Activated CD4-positive, alpha-beta memory T cell treated with anti-CD3 and anti-CD28 coated beads for 36 hours (primary cell): ENCODE results near the gene EXD3. TPM values are rescaled to one million over a fixed set of nuclear protein-coding genes. Genes with fewer than 3 reads are reported as not detected.

ENCODE experiments used
- CTCF ChIA-PET: fragments of 350-600 bp; sonication (Branson Sonifier 250); formaldehyde crosslinking; loops from one replicate; lab custom pipeline; 2021; ENCODE audit warnings: antibody characterized with exemption, inconsistent platforms; lab: Charles Lee
- POLR2A ChIA-PET: fragments of 350-600 bp; sonication (Branson Sonifier 250); formaldehyde crosslinking; loops from one replicate; lab custom pipeline; 2021; ENCODE audit warnings: antibody characterized with exemption; lab: Charles Lee
- DNase-seq: peaks from one replicate; pipeline ENCODE4 v3.0.0-alpha.2; 2020
- H3K27ac Mint-ChIP-seq: one replicate; pipeline ENCODE4 v1.8.0; 2021; ENCODE audit warnings: mixed read lengths
- H3K27me3 Mint-ChIP-seq: one replicate; pipeline ENCODE4 v1.8.0; 2021; ENCODE audit warnings: mixed read lengths
- H3K36me3 Mint-ChIP-seq: one replicate; pipeline ENCODE4 v1.8.0; 2021; ENCODE audit warnings: mixed read lengths
- H3K4me1 Mint-ChIP-seq: one replicate; pipeline ENCODE4 v1.8.0; 2021; ENCODE audit warnings: low read depth, mixed read lengths
- H3K4me3 Mint-ChIP-seq: one replicate; pipeline ENCODE4 v1.8.0; 2021; ENCODE audit warnings: mild to moderate bottlenecking, mixed read lengths
- H3K9me3 Mint-ChIP-seq: one replicate; pipeline ENCODE4 v1.8.0; 2021; ENCODE audit warnings: mixed read lengths
- intact Hi-C: fragments of 100-400 bp; cut with micrococcal nuclease; formaldehyde crosslinking; loops from one replicate; pipeline ENCODE4 v1.15.1; 2023
- total RNA-seq, 2 experiments: library from RNA; stranded (reverse); gene quantifications; one replicate each; pipeline ENCODE4 v1.2.3, GENCODE V29; 2021

The EXD3 gene
- total RNA-seq, 2 experiments from 2014 or later = 13.5 to 13.6 TPM

DNA sequence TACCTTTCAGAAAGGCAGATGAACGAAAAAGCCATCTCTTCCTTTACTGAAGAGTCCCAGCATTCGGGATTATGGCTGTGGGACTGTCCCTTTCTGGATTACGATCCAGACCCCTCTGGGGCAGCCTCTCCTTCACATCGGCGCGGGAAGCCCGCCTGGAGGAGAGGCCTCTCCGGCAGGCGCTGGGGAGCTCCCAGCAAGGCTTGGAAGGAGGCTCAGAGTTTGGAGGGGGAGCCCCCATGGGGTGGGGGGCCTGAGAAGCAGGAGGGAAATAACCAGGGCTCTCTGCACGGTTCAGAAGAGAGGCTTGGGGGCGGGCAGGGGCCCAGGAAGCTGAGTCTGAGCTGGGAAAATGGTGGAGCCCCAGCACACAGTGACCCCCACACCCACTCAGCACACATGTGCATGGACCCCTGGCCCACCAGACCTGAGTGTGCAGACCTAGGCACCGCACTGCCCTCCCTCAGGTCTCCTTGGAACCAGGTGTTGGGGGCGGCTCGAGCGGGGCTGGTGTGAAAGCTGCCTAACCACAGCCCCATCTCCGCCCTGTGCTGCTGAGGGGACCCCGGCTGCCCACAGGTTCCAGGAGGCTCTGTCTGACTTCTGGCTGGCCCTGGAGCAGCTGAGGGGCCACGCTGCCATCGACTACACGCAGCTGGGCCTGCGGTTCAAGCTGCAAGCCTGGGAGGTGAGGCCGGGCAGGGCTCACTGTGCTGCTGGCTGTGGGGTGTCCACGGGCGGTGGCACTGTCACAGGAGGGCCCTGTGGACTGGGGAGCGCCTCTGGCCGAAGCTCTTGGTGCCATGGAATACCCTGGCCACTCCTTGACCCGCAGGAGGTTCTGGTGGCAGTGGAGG is 4.7 kb upstream of the EXD3 start:
- H3K4me1 Mint-ChIP-seq = no peaks in the 10 kb centered on the region
- H3K27me3 Mint-ChIP-seq = no peaks in the 10 kb centered on the region
- no peak for DNase-seq
- ChIA-PET CTCF (no interaction called here), POLR2A (no interaction called here)
- no peaks in the 10 kb centered on the region for H3K36me3 Mint-ChIP-seq
- intact Hi-C loops = no loop called here
- H3K9me3 Mint-ChIP-seq = no peaks in the 10 kb centered on the region
- H3K4me3 Mint-ChIP-seq = no peak overlapping the region
- no peak overlapping the region for H3K27ac Mint-ChIP-seq

DNA sequence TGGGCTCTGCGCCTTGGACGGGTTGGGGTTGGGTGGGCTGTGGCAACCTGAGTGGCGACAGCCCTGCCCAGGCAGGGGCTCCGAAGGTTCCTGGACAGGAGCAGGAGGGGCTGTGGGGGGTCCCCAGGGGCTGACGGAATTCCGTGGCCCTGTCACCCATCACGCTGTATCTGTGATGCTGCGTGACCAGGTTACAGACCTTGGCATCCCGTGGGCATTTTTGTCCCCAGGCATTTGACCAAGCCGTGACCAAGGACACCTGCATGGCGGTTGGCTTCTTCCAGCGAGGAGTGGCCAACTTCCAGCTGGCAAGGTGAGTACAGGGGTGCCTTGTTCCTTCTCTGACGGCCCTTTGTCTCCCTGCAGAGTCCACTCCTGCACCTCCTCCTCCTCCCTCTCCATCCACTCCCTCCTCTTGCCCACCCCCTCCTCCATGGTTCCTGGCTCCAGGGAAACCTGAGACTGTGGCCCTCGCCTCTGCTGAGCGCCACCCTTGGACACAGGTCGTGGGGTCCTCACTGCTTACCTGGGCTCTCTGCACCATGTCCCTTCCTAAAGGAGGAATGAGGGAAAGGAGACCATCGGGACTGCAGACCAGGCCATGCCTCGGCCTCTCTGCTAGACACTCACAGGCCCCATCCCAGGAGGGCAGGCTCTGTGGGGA is 3.2 kb upstream of the EXD3 start:
- CTCF ChIA-PET = interaction anchor here (1.1 kb wide), 1 partner anchor 18 kb away, joined by 4 read pairs; no protein-coding TSS in a partner anchor
- Mint-ChIP-seq H3K27ac (no peak overlapping the region), H3K36me3 (no peaks in the 10 kb centered on the region), H3K4me1 (peaks cover 6% of the 10 kb centered on the region), H3K27me3 (no peaks in the 10 kb centered on the region), H3K9me3 (no peaks in the 10 kb centered on the region), H3K4me3 (no peak overlapping the region)
- intact Hi-C loops = no loop called here
- POLR2A ChIA-PET = no interaction called here
- DNase-seq = no peak

DNA sequence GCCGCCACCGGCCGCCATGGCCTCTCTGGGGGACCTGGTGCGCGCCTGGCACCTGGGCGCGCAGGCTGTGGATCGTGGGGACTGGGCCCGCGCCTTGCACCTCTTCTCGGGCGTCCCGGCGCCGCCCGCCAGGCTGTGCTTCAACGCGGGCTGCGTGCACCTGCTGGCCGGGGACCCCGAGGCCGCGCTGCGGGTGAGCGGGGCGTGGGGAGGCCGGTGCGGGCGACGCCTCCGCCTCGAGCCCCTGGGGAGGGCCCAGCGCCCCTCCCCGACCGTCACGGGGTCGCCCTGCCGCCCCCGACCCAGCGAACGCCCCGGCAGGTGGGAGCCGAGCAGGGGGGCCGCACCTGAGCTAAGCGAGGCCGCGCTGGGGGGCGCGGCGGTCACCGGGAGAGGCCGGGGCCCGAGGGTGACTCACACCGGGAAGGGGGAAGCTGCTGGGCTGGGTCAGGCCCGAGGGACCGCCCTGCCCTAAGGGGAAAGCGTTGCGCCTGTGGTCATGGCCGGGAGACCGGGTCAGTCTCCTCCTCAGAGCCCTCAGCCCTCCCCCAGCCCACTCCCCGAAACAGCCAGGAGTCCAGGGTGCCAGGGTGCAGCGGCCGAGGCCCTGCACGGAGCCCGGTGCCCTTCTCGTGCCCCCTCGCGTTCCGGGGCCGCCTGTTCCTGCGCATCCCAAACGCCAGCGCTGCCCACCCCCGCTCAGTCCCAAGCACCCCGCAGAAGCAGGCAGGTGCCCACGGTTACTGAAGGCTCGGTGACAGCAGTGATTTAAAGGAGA is 741 bp upstream of the EXD3 start:
- ChIA-PET CTCF (interaction anchor here (0.7 to 1.8 kb wide), 17 partner anchors 10 to 168 kb away, joined by 3 to 15 read pairs (median 4); partner anchors contain the start of genes MRPL41, NRARP and NSMF), POLR2A (interaction anchor here (0.6 to 1.2 kb wide), 6 partner anchors 11 to 183 kb away, joined by 3 to 5 read pairs (median 4); partner anchors contain the start of genes NRARP and TUBB4B)
- Mint-ChIP-seq H3K4me3 (peak overlapping the region; percentile 51), H3K36me3 (peaks cover 2% of the 10 kb centered on the region), H3K9me3 (no peaks in the 10 kb centered on the region), H3K27ac (no peak overlapping the region), H3K27me3 (no peaks in the 10 kb centered on the region), H3K4me1 (peaks cover 8% of the 10 kb centered on the region)
- DNase-seq = no peak
- intact Hi-C loops = loop anchor here (1.0 to 2.0 kb wide), 3 partner anchors 21 to 182 kb away; partner anchors contain the start of genes ARRDC1 and NSMF

DNA sequence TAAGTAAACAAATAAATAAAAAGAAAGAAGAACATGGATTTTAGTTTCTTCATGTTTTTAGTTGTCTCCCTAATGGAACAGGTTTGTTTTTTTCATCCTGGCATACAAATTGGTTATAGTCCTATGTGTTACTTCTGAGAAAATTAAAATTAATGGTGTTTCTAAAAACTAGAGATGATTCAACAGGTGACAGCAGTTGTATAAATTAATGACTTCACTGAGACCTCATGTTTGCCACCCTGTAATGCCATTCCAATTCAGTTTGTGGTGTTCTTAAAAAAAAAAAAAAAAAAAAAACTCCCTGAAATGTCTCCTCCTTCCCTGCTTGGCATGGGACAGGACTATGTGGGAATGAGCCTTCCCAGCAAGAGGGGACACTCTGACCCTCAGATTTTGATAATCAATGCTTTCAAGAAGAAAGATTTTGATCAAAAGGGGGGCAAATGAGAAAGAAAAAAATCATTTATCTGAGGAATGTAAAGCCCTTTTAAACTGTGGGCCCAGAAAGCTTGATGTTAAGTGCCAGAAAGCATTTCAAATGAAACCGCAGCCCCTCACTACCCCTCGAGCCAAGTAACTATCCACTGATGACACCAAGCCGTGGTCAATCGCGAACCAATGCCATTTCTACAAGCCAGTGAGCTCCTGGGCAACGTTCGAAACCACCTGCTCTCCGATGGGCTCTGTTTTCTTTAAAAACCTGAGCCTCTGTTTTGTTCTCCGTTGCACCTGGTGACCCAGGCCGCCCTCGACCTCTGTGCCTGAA is 941 bp downstream of the EXD3 start:
- Mint-ChIP-seq H3K27ac (peak overlapping the region; percentile 71), H3K4me3 (peak overlapping the region; percentile 83), H3K9me3 (no peaks in the 10 kb centered on the region), H3K27me3 (no peaks in the 10 kb centered on the region), H3K4me1 (peaks cover 8% of the 10 kb centered on the region), H3K36me3 (peaks cover 2% of the 10 kb centered on the region)
- ChIA-PET CTCF (interaction anchor here (0.9 to 1.8 kb wide), 6 partner anchors 8 to 130 kb away, joined by 4 to 15 read pairs (median 7); partner anchors contain the start of genes MRPL41 and NRARP), POLR2A (interaction anchor here (1.2 kb wide), 1 partner anchor 32 kb away, joined by 4 read pairs; no protein-coding TSS in a partner anchor)
- DNase-seq = no peak
- intact Hi-C loops = loop anchor here (2.0 kb wide), 2 partner anchors 23 to 37 kb away; partner anchors contain the start of gene NSMF

DNA sequence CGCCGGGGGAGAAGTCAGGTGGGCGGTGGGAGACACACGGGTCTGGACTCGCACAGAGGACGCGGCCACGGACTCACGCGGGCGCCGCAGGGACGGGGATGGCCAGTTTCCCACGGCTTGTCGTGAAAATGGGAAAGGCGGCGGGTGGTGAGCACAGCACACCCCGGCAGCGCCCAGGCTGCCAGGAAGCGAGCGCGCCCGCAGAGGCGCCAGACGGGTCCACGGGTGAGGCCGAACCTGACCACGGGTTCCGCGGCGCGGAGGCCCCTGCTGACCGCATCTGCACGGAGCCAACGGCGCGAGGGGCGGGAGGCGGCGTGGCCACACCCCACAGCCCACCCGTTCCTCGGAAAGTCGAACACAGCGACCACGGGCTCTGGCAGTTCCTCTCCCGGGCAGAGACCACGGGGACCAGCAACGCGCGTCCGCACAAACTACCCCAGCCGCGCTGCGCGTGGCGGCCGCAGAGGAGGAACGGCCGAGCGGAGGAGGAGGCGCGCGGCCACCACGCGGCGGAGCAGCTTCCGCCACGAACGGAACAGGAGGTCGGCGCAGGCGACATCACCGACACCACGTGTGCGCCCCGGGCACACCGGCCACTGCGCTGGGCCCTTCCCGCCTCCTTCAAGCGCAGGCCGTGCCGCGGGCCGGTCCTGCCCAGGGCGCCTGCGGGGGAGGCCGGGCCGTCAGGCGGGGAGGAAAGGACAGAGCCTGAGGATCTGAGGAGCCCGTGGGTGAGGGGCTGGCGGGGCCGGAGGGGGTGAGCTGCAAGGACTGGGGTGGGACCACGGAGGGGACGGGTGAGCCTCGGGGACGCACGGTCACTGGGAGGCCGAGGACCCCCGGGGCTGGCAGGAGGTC is 5.6 kb downstream of the EXD3 start:
- POLR2A ChIA-PET = no interaction called here
- Mint-ChIP-seq H3K4me3 (peak overlapping the region; percentile 66), H3K27me3 (no peaks in the 10 kb centered on the region), H3K9me3 (no peaks in the 10 kb centered on the region), H3K27ac (peak overlapping the region; percentile 13), H3K4me1 (peaks cover 8% of the 10 kb centered on the region), H3K36me3 (peaks cover 2% of the 10 kb centered on the region)
- intact Hi-C loops = no loop called here
- CTCF ChIA-PET = no interaction called here
- peak; percentile 27 for DNase-seq

DNA sequence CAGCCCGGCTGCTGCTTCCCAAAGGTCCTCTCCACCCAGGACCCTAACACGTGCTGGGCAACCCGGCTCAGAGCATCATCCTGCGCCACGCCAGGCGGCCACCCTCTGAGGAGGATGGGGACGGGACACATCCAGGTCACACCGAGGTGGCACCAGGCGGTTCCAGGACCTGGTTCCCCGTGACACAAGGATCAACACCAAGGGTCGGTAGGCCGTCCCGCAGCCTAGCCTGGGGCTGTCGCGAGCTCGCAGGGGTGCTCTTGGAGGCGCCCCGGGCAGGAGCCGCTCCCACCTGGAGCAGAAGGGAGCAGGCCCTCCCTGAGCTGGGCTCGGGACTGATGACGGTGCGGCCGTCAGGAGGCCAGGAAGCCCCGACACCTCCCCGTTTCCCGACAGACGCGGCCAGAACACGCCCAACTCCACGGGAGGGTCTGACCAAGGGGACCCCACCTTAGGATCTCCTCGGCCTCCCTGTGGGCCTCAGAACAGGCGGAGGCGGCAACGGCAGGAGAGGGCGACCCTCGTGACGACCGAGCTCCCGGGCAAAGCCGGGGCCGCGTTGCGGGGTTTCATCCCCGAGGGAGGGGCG is 6.3 kb downstream of the EXD3 start:
- intact Hi-C loops = no loop called here
- no peak overlapping the region for H3K4me3 Mint-ChIP-seq
- H3K9me3 Mint-ChIP-seq = no peaks in the 10 kb centered on the region
- peaks cover 3% of the 10 kb centered on the region for H3K4me1 Mint-ChIP-seq
- ChIA-PET CTCF (no interaction called here), POLR2A (no interaction called here)
- H3K27me3 Mint-ChIP-seq = no peaks in the 10 kb centered on the region
- no peak overlapping the region for H3K27ac Mint-ChIP-seq
- no peak for DNase-seq
- peaks cover 2% of the 10 kb centered on the region for H3K36me3 Mint-ChIP-seq

DNA sequence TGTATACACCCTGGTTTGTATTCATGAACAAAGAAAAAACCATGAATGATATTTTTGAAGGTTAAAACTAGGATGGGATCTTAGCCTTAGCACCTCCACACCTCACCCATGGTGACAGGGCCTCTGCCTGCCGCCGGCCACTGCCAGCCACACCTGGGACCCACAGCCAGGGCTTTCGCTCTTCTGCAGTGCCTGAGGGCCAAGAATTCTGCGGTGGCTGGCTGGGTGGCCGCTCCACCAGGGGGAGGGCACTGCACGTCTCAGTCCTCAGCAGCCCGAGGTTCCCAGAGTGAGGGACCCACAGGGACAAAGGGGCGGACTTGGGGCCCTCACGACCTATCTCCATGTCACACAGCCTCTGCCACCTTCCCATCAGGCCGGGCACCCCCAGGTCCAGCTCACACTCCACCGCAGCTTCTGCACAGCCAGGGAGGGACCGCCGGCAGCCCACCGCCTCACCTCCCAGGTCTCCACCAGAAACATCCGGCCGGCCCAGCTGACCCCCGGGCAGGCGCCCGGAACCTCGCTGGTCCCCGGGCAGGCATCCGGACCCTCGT is 6.9 kb downstream of the EXD3 start:
- Mint-ChIP-seq H3K27me3 (no peaks in the 10 kb centered on the region), H3K27ac (no peak overlapping the region), H3K36me3 (peaks cover 2% of the 10 kb centered on the region), H3K4me1 (peaks cover 4% of the 10 kb centered on the region), H3K9me3 (no peaks in the 10 kb centered on the region), H3K4me3 (no peak overlapping the region)
- ChIA-PET CTCF (interaction anchor here (1.1 kb wide), 1 partner anchor 114 kb away, joined by 4 read pairs; the partner anchor contains the start of gene NRARP), POLR2A (no interaction called here)
- intact Hi-C loops = no loop called here
- DNase-seq = no peak

DNA sequence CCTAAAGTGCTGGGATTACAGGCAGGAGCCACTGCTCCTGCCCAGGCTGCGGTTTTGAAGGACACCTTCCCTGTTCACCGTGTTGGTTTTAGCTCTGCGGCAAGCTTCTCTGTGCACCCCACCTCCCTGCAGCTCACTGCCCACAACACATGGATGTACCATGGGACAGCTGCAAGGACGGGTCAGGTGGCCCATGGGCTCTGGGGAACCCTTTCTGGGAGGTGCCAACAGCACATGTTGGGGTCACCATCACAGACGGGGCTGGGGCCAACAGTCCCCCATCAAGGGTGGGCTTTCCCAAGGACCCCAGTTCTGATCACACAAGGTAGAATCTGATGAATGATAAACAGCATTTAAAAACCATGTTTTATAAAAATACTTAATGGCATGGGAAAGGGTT is 7.5 kb downstream of the EXD3 start:
- H3K36me3 Mint-ChIP-seq = peaks cover 2% of the 10 kb centered on the region
- POLR2A ChIA-PET = no interaction called here
- no peak overlapping the region for H3K27ac Mint-ChIP-seq
- no peak overlapping the region for H3K4me3 Mint-ChIP-seq
- intact Hi-C loops = no loop called here
- H3K9me3 Mint-ChIP-seq = no peaks in the 10 kb centered on the region
- DNase-seq = no peak
- CTCF ChIA-PET = interaction anchor here (1.1 kb wide), 1 partner anchor 113 kb away, joined by 4 read pairs; the partner anchor contains the start of gene NRARP
- H3K27me3 Mint-ChIP-seq = no peaks in the 10 kb centered on the region
- H3K4me1 Mint-ChIP-seq = peaks cover 4% of the 10 kb centered on the region

DNA sequence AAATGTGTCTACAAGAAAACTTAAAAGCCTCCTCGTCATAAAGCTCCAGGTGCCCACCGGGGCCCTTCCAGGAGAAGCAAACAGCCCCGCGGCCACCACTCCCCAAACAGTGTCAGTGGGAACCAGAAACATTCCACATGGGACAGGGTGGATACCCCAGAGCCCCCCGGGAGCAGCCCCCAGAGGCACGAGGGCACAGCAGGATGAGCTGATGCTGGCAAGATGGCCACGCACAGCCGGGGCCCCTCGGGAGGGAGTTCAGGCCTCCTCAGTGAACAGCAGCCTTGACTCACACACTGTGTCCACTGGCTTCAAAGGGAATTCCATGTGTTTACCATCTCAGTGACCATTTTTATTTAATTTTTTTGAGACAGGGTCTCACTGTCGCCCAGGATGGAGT is 10.5 kb downstream of the EXD3 start:
- H3K36me3 Mint-ChIP-seq = no peaks in the 10 kb centered on the region
- intact Hi-C loops = no loop called here
- CTCF ChIA-PET = interaction anchor here (0.7 to 2.5 kb wide), 3 partner anchors 10 to 110 kb away, joined by 6 to 9 read pairs (median 8); partner anchors contain the start of genes EXD3, NOXA1 and NRARP
- no peaks in the 10 kb centered on the region for H3K9me3 Mint-ChIP-seq
- no peak overlapping the region for H3K27ac Mint-ChIP-seq
- POLR2A ChIA-PET = interaction anchor here (0.5 to 1.7 kb wide), 2 partner anchors 11 to 211 kb away, joined by 3 to 4 read pairs; partner anchors contain the start of genes EXD3 and NOXA1
- H3K4me3 Mint-ChIP-seq = no peak overlapping the region
- no peak for DNase-seq
- peaks cover 3% of the 10 kb centered on the region for H3K27me3 Mint-ChIP-seq
- peaks cover 2% of the 10 kb centered on the region for H3K4me1 Mint-ChIP-seq
